HepG2 (cell line): ENCODE measurements around the gene RUNDC1. TPM values are rescaled to one million over a fixed set of nuclear protein-coding genes. Genes with fewer than 3 reads are reported as not detected.

Source experiments
- ATRX ChIP-seq: sonication (generic); formaldehyde crosslinking; IDR thresholded peaks from 2 replicates; pipeline ENCODE4 v1.4.0; 2020; ENCODE audit warnings: missing genetic modification reagents, borderline replicate concordance
- CENPT ChIP-seq: sonication (generic); formaldehyde crosslinking; IDR thresholded peaks from 2 replicates; pipeline ENCODE4 v1.8.0; 2022; ENCODE audit warnings: low read depth, mild to moderate bottlenecking, moderate library complexity, missing genetic modification reagents
- DMAP1 ChIP-seq: IDR thresholded peaks from 2 replicates; pipeline ENCODE4 v1.6.1; 2016
- ISX ChIP-seq: sonication (generic); formaldehyde crosslinking; conservative IDR thresholded peaks from 2 replicates; pipeline ENCODE4 v1.5.0; 2020; ENCODE audit warnings: missing genetic modification reagents
- LCORL ChIP-seq, 2 experiments: fragments of 450-650 bp in 1 of 2; sonication (generic) in 1 of 2; formaldehyde crosslinking in 1 of 2; IDR thresholded peaks; 2 replicates each; pipeline versions ENCODE4 v1.5.0 to v1.6.1; 2017 to 2020; ENCODE audit warnings: antibody characterized with exemption in 1 of 2, missing genetic modification reagents in 1 of 2
- NFYB ChIP-seq: sonication (generic); formaldehyde crosslinking; IDR thresholded peaks from 2 replicates; pipeline ENCODE4 v1.4.0; 2020; ENCODE audit warnings: missing genetic modification reagents
- RBFOX2 ChIP-seq: fragments of 200-400 bp; formaldehyde crosslinking; IDR thresholded peaks from 2 replicates; pipeline ENCODE4 v1.6.1; 2017; ENCODE audit warnings: low read depth, mild to moderate bottlenecking, low read length
- SMARCC2 ChIP-seq: fragments of 450-650 bp; IDR thresholded peaks from 2 replicates; pipeline ENCODE4 v1.6.1; 2017; ENCODE audit warnings: antibody characterized with exemption, mild to moderate bottlenecking
- TGIF2 ChIP-seq: IDR thresholded peaks from 2 replicates; pipeline ENCODE4 v1.6.1; 2016; ENCODE audit warnings: control low read depth, missing compliant biosample characterization
- TSC22D2 ChIP-seq: sonication (generic); formaldehyde crosslinking; IDR thresholded peaks from 2 replicates; pipeline ENCODE4 v1.5.1; 2020; ENCODE audit warnings: missing genetic modification reagents, mild to moderate bottlenecking, borderline replicate concordance
- ZMYM3 ChIP-seq: sonication (generic); formaldehyde crosslinking; IDR thresholded peaks from 2 replicates; pipeline ENCODE4 v1.5.1; 2020; ENCODE audit warnings: mild to moderate bottlenecking, missing genetic modification reagents
- ZNF251 ChIP-seq: sonication (generic); formaldehyde crosslinking; IDR thresholded peaks from 2 replicates; pipeline ENCODE4 v1.9.0; 2021; ENCODE audit warnings: mild to moderate bottlenecking, missing genetic modification reagents
- ZNF407 ChIP-seq: sonication (generic); formaldehyde crosslinking; IDR thresholded peaks from one replicate; pipeline ENCODE4 v1.5.1; 2020; ENCODE audit warnings: mild to moderate bottlenecking, missing genetic modification reagents; ENCODE audit errors: not compliant biosample characterization
- ZNF446 ChIP-seq: sonication (generic); formaldehyde crosslinking; IDR thresholded peaks from 2 replicates; pipeline ENCODE4 v1.5.0; 2020; ENCODE audit warnings: mild to moderate bottlenecking, missing genetic modification reagents
- ZNF451 ChIP-seq: sonication (generic); formaldehyde crosslinking; IDR thresholded peaks from 2 replicates; pipeline ENCODE4 v1.5.0; 2020; ENCODE audit warnings: mild to moderate bottlenecking, missing genetic modification reagents
- ZNF484 ChIP-seq: sonication (generic); formaldehyde crosslinking; IDR thresholded peaks from 2 replicates; pipeline ENCODE4 v1.5.1; 2020; ENCODE audit warnings: mild to moderate bottlenecking, low read depth, missing genetic modification reagents, borderline replicate concordance
- ZNF510 ChIP-seq: sonication (generic); formaldehyde crosslinking; IDR thresholded peaks from 2 replicates; pipeline ENCODE4 v1.4.0; 2020; ENCODE audit warnings: low read depth, mild to moderate bottlenecking, missing genetic modification reagents
- ZSCAN22 ChIP-seq: sonication (generic); formaldehyde crosslinking; IDR thresholded peaks from 2 replicates; pipeline ENCODE4 v1.4.0; 2020; ENCODE audit warnings: mild to moderate bottlenecking, missing genetic modification reagents
- ZUFSP ChIP-seq: sonication (generic); formaldehyde crosslinking; IDR thresholded peaks from 2 replicates; pipeline ENCODE4 v1.9.0; 2021; ENCODE audit warnings: missing genetic modification reagents, mild to moderate bottlenecking, borderline replicate concordance
- polyA plus RNA-seq, 8 experiments: library from polyadenylated mRNA; depleted of rRNA in 3 of 8; stranded (reverse) in 7 of 8; unstranded in 1 of 8; fragments of >200 nt; fragmentation: Illumina TruSeq in 4 of 8; extraction: Trizol in 4 of 8; gene quantifications; 2 replicates each; pipeline versions ENCODE4 v1.2.1 to v1.2.3, GENCODE V29; 2011 to 2016; ENCODE audit warnings: low read depth in 4 of 8, missing spikeins in 1 of 8, mixed read lengths in 1 of 8; ENCODE audit not compliant: insufficient read depth in 1 of 8
- total RNA-seq, 5 experiments: library from RNA; depleted of rRNA; stranded (reverse); fragments of >200 nt; fragmentation: Illumina TruSeq; extraction: Trizol; gene quantifications; 2 replicates each; pipeline ENCODE4 v1.2.3, GENCODE V29; 2016; ENCODE audit warnings: low read depth in 1 of 5

RUNDC1 gene
- total and polyA plus RNA-seq, 2 of the 13 experiments (the other 11 are each of a cell fraction or from before 2014, with no cell fraction given) = 10.3 to 11.4 TPM

GRCh38 chr17:42997984-42998938 lies 17.9 kb downstream of the RUNDC1 start, which contains the start of gene RPL27 (continued):
- TF ChIP-seq ZNF407 (CRISPR knock-in tag) = peak; percentile 84
- peak; percentile 68 for TF ChIP-seq TGIF2 (CRISPR knock-in tag)
- no peak for TF ChIP-seq SMARCC2
- TF ChIP-seq ZNF446 (CRISPR knock-in tag) = peak; percentile 86; the same call in 1 of the 2 replicates
- TF ChIP-seq NFYB (CRISPR knock-in tag) = peak; percentile 88
- peak; percentile 21; the same call in 1 of the 2 replicates for TF ChIP-seq ZNF451 (CRISPR knock-in tag)
- TF ChIP-seq RBFOX2 = peak; percentile 90
- no peak for TF ChIP-seq ZNF484 (CRISPR knock-in tag)
- TF ChIP-seq ISX = no peak
- TF ChIP-seq CENPT (CRISPR knock-in tag) = peak; percentile 91
- 0 out of 2 replicates have a peak, but pooled peaks have one; percentile 17 for TF ChIP-seq LCORL (IDR thresholded peaks at IDR 0.05)
- peak; percentile 89 for TF ChIP-seq LCORL (CRISPR knock-in tag; IDR thresholded peaks at IDR 0.05)
- TF ChIP-seq TSC22D2 = peak; percentile 89; the same call in 1 of the 2 replicates
- no peak; the same call in 1 of the 2 replicates for TF ChIP-seq ATRX
- no peak for TF ChIP-seq ZUFSP (CRISPR knock-in tag)
- 0 out of 2 replicates have a peak, but pooled peaks have one; percentile 80 for TF ChIP-seq ZNF510 (CRISPR knock-in tag)
- TF ChIP-seq ZSCAN22 (CRISPR knock-in tag) = no peak; the same call in 1 of the 2 replicates
- TF ChIP-seq DMAP1 (CRISPR knock-in tag) = peak; percentile 100
- peak; percentile 86 for TF ChIP-seq ZMYM3 (CRISPR knock-in tag)
- no peak for TF ChIP-seq ZNF251 (CRISPR knock-in tag)
